HepG2 (cell line): ENCODE data around the gene AQP9. TPM values are rescaled to one million over a fixed set of nuclear protein-coding genes. Genes with fewer than 3 reads are reported as not detected.

Experiments
- ATAC-seq: fragments of 200-7000 bp; cut with Tn5 transposase; 3 replicates; pipeline ENCODE4 v1.9.1; 2020; ENCODE audit warnings: mild to moderate bottlenecking, moderate library complexity
- BruUV-seq: library from RNA; stranded (reverse); fragments of 400-500 nt; replicated peaks from 2 replicates; lab custom pipeline; 2021; lab: Mats Ljungman, UMichigan
- CTCF ChIA-PET: fragments of 300-600 bp; formaldehyde crosslinking; extraction: SDS; loops from one replicate; lab custom pipeline; 2021; ENCODE audit warnings: low total read pairs, inconsistent platforms, low intra/inter-chr PET ratio; lab: Yijun Ruan, JAX
- POLR2A ChIA-PET: fragments of 350-600 bp; sonication (Branson Sonifier 250); formaldehyde crosslinking; loops from one replicate; lab custom pipeline; 2020; ENCODE audit warnings: antibody characterized with exemption, inconsistent platforms; lab: Yijun Ruan, JAX
- DNase-seq: peaks from one replicate; pipeline ENCODE4 v3.0.0-alpha.2; 2015; ENCODE audit warnings: low spot score
- FAIRE-seq: peaks from 3 replicates; lab custom pipeline; 2011; peaks lifted over from hg19 to GRCh38; lab: Jason Lieb, UNC
- H2AFZ ChIP-seq: one replicate; pipeline ENCODE4 v1.6.1; 2011; ENCODE audit warnings: low read length, inconsistent platforms
- H3K27ac ChIP-seq: fragments of 300-600 bp; 3 replicates; pipeline ENCODE4 v1.8.0; 2011; ENCODE audit warnings: mixed run types, mild to moderate bottlenecking, mixed read lengths, low read length, inconsistent platforms; ENCODE audit not compliant: insufficient read depth; ENCODE audit errors: extremely low read length
- H3K27me3 ChIP-seq, 2 experiments: fragments of 200-600 bp in 1 of 2; 2 replicates in 1 of 2; 3 replicates in 1 of 2; pipeline versions ENCODE4 v1.6.0 to v1.8.0; 2011; ENCODE audit warnings: low read length in 2 of 2, mild to moderate bottlenecking in 2 of 2, moderate library complexity in 2 of 2, inconsistent platforms in 1 of 2; ENCODE audit not compliant: insufficient read depth in 2 of 2, control insufficient read depth in 1 of 2
- H3K36me3 ChIP-seq, 2 experiments: fragments of 200-600 bp in 1 of 2; replicated peaks in 1 of 2; 2 replicates in 1 of 2; 3 replicates in 1 of 2; pipeline versions ENCODE4 v1.5.1 to v1.8.0; 2011; ENCODE audit warnings: low read length in 2 of 2, inconsistent platforms in 1 of 2; ENCODE audit not compliant: insufficient read depth in 2 of 2, control insufficient read depth in 1 of 2
- H3K4me1 ChIP-seq: 2 replicates; pipeline ENCODE4 v1.5.1; 2012; ENCODE audit warnings: low read length, inconsistent platforms; ENCODE audit not compliant: insufficient read depth
- H3K4me2 ChIP-seq: 2 replicates; pipeline ENCODE4 v1.6.0; 2011; ENCODE audit warnings: low read depth, low read length, inconsistent platforms
- H3K4me3 ChIP-seq, 3 experiments: fragments of 200-600 bp in 1 of 3; sonication (generic), shearing (Covaris generic) in 1 of 3; replicated peaks in 1 of 3; 2 replicates each; pipeline ENCODE4 v1.5.1; 2011 to 2016; ENCODE audit warnings: low read length in 3 of 3, inconsistent platforms in 2 of 3, low read depth in 2 of 3, mild to moderate bottlenecking in 2 of 3, control low read depth in 1 of 3, mixed read lengths in 1 of 3; ENCODE audit not compliant: insufficient read depth in 1 of 3
- H3K79me2 ChIP-seq: one replicate; pipeline ENCODE4 v1.6.1; 2011; ENCODE audit warnings: low read length, inconsistent platforms; ENCODE audit not compliant: insufficient read depth
- H3K9ac ChIP-seq: 2 replicates; pipeline ENCODE4 v1.6.0; 2011; ENCODE audit warnings: mild to moderate bottlenecking, low read depth, low read length, inconsistent platforms; ENCODE audit not compliant: insufficient read depth
- H3K9me3 ChIP-seq: 2 replicates; pipeline ENCODE4 v1.5.1; 2012; ENCODE audit warnings: mild to moderate bottlenecking, low read length
- H4K20me1 ChIP-seq: 2 replicates; pipeline ENCODE4 v1.6.0; 2011; ENCODE audit warnings: inconsistent platforms, mild to moderate bottlenecking, low read length, moderate library complexity; ENCODE audit not compliant: insufficient read depth
- ATF7 ChIP-seq, 2 experiments: fragments of 450-650 bp in 1 of 2; sonication (generic) in 1 of 2; formaldehyde crosslinking in 1 of 2; IDR thresholded peaks; 2 replicates each; pipeline versions ENCODE4 v1.4.0 to v1.6.1; 2016 to 2020; ENCODE audit warnings: antibody characterized with exemption in 1 of 2, mild to moderate bottlenecking in 1 of 2, missing genetic modification reagents in 1 of 2
- CTCF ChIP-seq: sonication (generic); formaldehyde crosslinking; IDR thresholded peaks from 2 replicates; pipeline ENCODE4 v1.5.0; 2020; ENCODE audit warnings: mild to moderate bottlenecking, missing genetic modification reagents, moderate library complexity
- DDIT3 ChIP-seq: sonication (generic); formaldehyde crosslinking; IDR thresholded peaks from 2 replicates; pipeline ENCODE4 v1.4.0; 2020; ENCODE audit warnings: mild to moderate bottlenecking, missing genetic modification reagents
- PBX3 ChIP-seq: sonication (generic); formaldehyde crosslinking; IDR thresholded peaks from 2 replicates; pipeline ENCODE4 v1.8.1; 2023; ENCODE audit warnings: missing genetic modification reagents, inconsistent platforms, borderline replicate concordance
- RAD21 ChIP-seq: fragments of 450-650 bp; formaldehyde crosslinking; IDR thresholded peaks from 2 replicates; pipeline ENCODE4 v1.5.0; 2020; ENCODE audit warnings: mild to moderate bottlenecking
- SMC3 ChIP-seq: IDR thresholded peaks from 2 replicates; pipeline ENCODE4 v1.6.1; 2011; ENCODE audit warnings: low read length, improper control_type of control experiment
- STAG1 ChIP-seq: sonication (generic); formaldehyde crosslinking; IDR thresholded peaks from 2 replicates; pipeline ENCODE4 v1.4.0; 2020; ENCODE audit warnings: missing genetic modification reagents
- THAP11 ChIP-seq: IDR thresholded peaks from 2 replicates; pipeline ENCODE4 v1.6.1; 2016; ENCODE audit warnings: missing biosample characterization, missing genetic modification reagents
- ZNF17 ChIP-seq: sonication (generic); formaldehyde crosslinking; IDR thresholded peaks from 2 replicates; pipeline ENCODE4 v1.5.0; 2020; ENCODE audit warnings: mild to moderate bottlenecking, missing genetic modification reagents
- WGBS: methylation state at CpG from one replicate; pipeline ENCODE4 v1.1.6; 2017; ENCODE audit warnings: low lambda C conversion rate; 5-methylcytosine and 5-hydroxymethylcytosine counted together
- in situ Hi-C: cut with HindIII; loops from 2 replicates; pipeline ENCODE4 v1.10.0; 2017; ENCODE audit warnings: low pct_unique_long_range_greater_than_20kb; ENCODE audit not compliant: extremely low pct_ligation_motif_present
- intact Hi-C: fragments of 100-400 bp; cut with micrococcal nuclease; formaldehyde crosslinking; loops from one replicate; pipeline ENCODE4 v1.10.0; 2022; ENCODE audit not compliant: unreplicated experiment
- polyA plus RNA-seq, 8 experiments: library from polyadenylated mRNA; depleted of rRNA in 3 of 8; stranded (reverse) in 7 of 8; unstranded in 1 of 8; fragments of >200 nt; fragmentation: Illumina TruSeq in 4 of 8; extraction: Trizol in 4 of 8; gene quantifications; 2 replicates each; pipeline versions ENCODE4 v1.2.1 to v1.2.3, GENCODE V29; 2011 to 2016; ENCODE audit warnings: low read depth in 4 of 8, missing spikeins in 1 of 8, mixed read lengths in 1 of 8; ENCODE audit not compliant: insufficient read depth in 1 of 8
- total RNA-seq, 5 experiments: library from RNA; depleted of rRNA; stranded (reverse); fragments of >200 nt; fragmentation: Illumina TruSeq; extraction: Trizol; gene quantifications; 2 replicates each; pipeline ENCODE4 v1.2.3, GENCODE V29; 2016; ENCODE audit warnings: low read depth in 1 of 5

Gene AQP9
- total and polyA plus RNA-seq, 2 of the 13 experiments (the other 11 are each of a cell fraction or from before 2014, with no cell fraction given), result not detected

GRCh38 chr15:58224068-58224467 lies 85.9 kb downstream of the AQP9 start:
- H3K27ac ChIP-seq, result no peak overlapping the region
- H3K4me3 ChIP-seq, result no peak overlapping the region
- H3K36me3 ChIP-seq, result no peaks in the 10 kb centered on the region
- intact Hi-C loops (no loop called here), in situ Hi-C loops (loop anchor here (10.0 kb wide), 1 partner anchor 531 kb away; no protein-coding TSS in a partner anchor)
- WGBS, result 84% methylated on average over 2 of the region's 2 CpGs
- DNase-seq (no peak), ATAC-seq (no peak), FAIRE-seq (no peak)
- no TSS peak for BruUV-seq
- POLR2A ChIA-PET, result no interaction called here
- no peak overlapping the region for H2AFZ ChIP-seq
- no peaks in the 10 kb centered on the region for H4K20me1 ChIP-seq
- no peak overlapping the region for H3K9ac ChIP-seq
- no peak overlapping the region for H3K4me2 ChIP-seq
- CTCF ChIA-PET, result no interaction called here
- H3K79me2 ChIP-seq, result no peaks in the 10 kb centered on the region
- TF ChIP-seq ZNF17, result no peak
- H3K4me1 ChIP-seq, result peaks cover 9% of the 10 kb centered on the region; the same call in 1 of the 2 replicates
- H3K9me3 ChIP-seq, result no peaks in the 10 kb centered on the region
- no peaks in the 10 kb centered on the region for H3K27me3 ChIP-seq

- FAIRE-seq, result peak; percentile 87
Measured at GRCh38 chr15:58227706-58228543, 89.7 kb downstream of the AQP9 start.

More at GRCh38 chr15:58227706-58228543, 89.7 kb downstream of the AQP9 start:
- no peak overlapping the region for H2AFZ ChIP-seq
- WGBS, result 17% methylated on average over 8 of the region's 8 CpGs
- BruUV-seq, result no TSS peak
- H4K20me1 ChIP-seq, result no peaks in the 10 kb centered on the region
- peaks cover 18% of the 10 kb centered on the region; the same call in 1 of the 2 replicates for H3K4me1 ChIP-seq
- H3K79me2 ChIP-seq, result no peaks in the 10 kb centered on the region
- CTCF ChIA-PET, result interaction anchor here (0.6 to 1.3 kb wide), 2 partner anchors 753 to 1302 kb away, joined by 3 to 4 read pairs; no protein-coding TSS in a partner anchor
- TF ChIP-seq STAG1 (CRISPR knock-in tag) (peak; percentile 98), THAP11 (CRISPR knock-in tag) (0 out of 2 replicates have a peak, but pooled peaks have one; percentile 30), SMC3 (peak; percentile 94), PBX3 (CRISPR knock-in tag) (no peak), RAD21 (CRISPR knock-in tag) (peak; percentile 83; the same call in 1 of the 2 replicates), ATF7 (IDR thresholded peaks at IDR 0.05) (no peak), ATF7 (CRISPR knock-in tag; IDR thresholded peaks at IDR 0.05) (no peak), CTCF (CRISPR knock-in tag) (peak; percentile 84), DDIT3 (CRISPR knock-in tag) (no peak)
- TF ChIP-seq, all 625 proteins: peak for 5
- POLR2A ChIA-PET, result no interaction called here
- Histone ChIP-seq H3K27ac (no peak overlapping the region), H3K9ac (no peak overlapping the region), H3K36me3 (no peaks in the 10 kb centered on the region), H3K9me3 (no peaks in the 10 kb centered on the region), H3K4me3 (no peak overlapping the region), H3K27me3 (no peaks in the 10 kb centered on the region), H3K4me2 (no peak overlapping the region)
- in situ Hi-C loops, result loop anchor here (10.0 to 25.0 kb wide), 2 partner anchors 527 to 1259 kb away; no protein-coding TSS in a partner anchor
- peak; percentile 62 for DNase-seq
- intact Hi-C loops, result loop anchor here (5.0 kb wide), 3 partner anchors 204 to 544 kb away; partner anchors contain the start of genes LIPC and MINDY2
- peak; percentile 65 for ATAC-seq
